Stimulated activated memory B cell treated with anti-CD40 and anti-IgM and Interleukin-4, amounts not matched to agents 10 μg/mL and 1 μg/mL and 100 μg/mL, for 72 hours (primary cell): ENCODE results near the gene NTSR2.

Experiments used
- ATAC-seq: fragments of 150-1000 bp; cut with Tn5 transposase; 2 replicates; pipeline ENCODE4 v1.10.0; 2021
- H3K27ac Mint-ChIP-seq: one replicate; pipeline ENCODE4 v1.8.0; 2022; ENCODE audit warnings: mild to moderate bottlenecking, mixed read lengths
- H3K27me3 Mint-ChIP-seq: one replicate; pipeline ENCODE4 v1.8.0; 2022; ENCODE audit warnings: mixed read lengths
- H3K36me3 Mint-ChIP-seq: one replicate; pipeline ENCODE4 v1.8.0; 2022; ENCODE audit warnings: mixed read lengths
- H3K4me1 Mint-ChIP-seq: one replicate; pipeline ENCODE4 v1.8.0; 2022; ENCODE audit warnings: mixed read lengths
- H3K4me3 Mint-ChIP-seq: one replicate; pipeline ENCODE4 v1.8.0; 2022; ENCODE audit warnings: mild to moderate bottlenecking, moderate library complexity, mixed read lengths
- H3K9me3 Mint-ChIP-seq: one replicate; pipeline ENCODE4 v1.8.0; 2022; ENCODE audit warnings: mixed read lengths

NTSR2 gene

GRCh38 chr2:11659115-11659475, 10.9 kb downstream of the NTSR2 start:
- H3K4me3 Mint-ChIP-seq, result no peak overlapping the region
- H3K27ac Mint-ChIP-seq, result no peak overlapping the region
- peaks cover 51% of the 10 kb centered on the region for H3K27me3 Mint-ChIP-seq
- H3K9me3 Mint-ChIP-seq, result peaks cover 5% of the 10 kb centered on the region
- no peaks in the 10 kb centered on the region for H3K4me1 Mint-ChIP-seq
- peaks cover 5% of the 10 kb centered on the region for H3K36me3 Mint-ChIP-seq
- no peak for ATAC-seq

- Mint-ChIP-seq H3K36me3 (peaks cover 5% of the 10 kb centered on the region), H3K27me3 (peaks cover 51% of the 10 kb centered on the region), H3K27ac (no peak overlapping the region), H3K9me3 (peaks cover 5% of the 10 kb centered on the region), H3K4me3 (no peak overlapping the region), H3K4me1 (no peaks in the 10 kb centered on the region)
- ATAC-seq, result no peak
Measured at GRCh38 chr2:11658208-11659114, 11.5 kb downstream of the NTSR2 start.

GRCh38 chr2:11657646-11658045, 12.3 kb downstream of the NTSR2 start:
- Mint-ChIP-seq H3K4me3 (no peak overlapping the region), H3K36me3 (peaks cover 5% of the 10 kb centered on the region), H3K9me3 (peaks cover 5% of the 10 kb centered on the region), H3K4me1 (no peaks in the 10 kb centered on the region), H3K27ac (no peak overlapping the region), H3K27me3 (peaks cover 50% of the 10 kb centered on the region)
- no peak for ATAC-seq

- Mint-ChIP-seq H3K27ac (no peak overlapping the region), H3K4me3 (no peak overlapping the region), H3K27me3 (peaks cover 46% of the 10 kb centered on the region), H3K4me1 (no peaks in the 10 kb centered on the region), H3K36me3 (peaks cover 3% of the 10 kb centered on the region), H3K9me3 (peaks cover 3% of the 10 kb centered on the region)
- ATAC-seq, result no peak
Measured at GRCh38 chr2:11657195-11657594, 12.8 kb downstream of the NTSR2 start.

GRCh38 chr2:11656671-11657101, 13.3 kb downstream of the NTSR2 start:
- ATAC-seq, result no peak
- no peaks in the 10 kb centered on the region for H3K36me3 Mint-ChIP-seq
- H3K27ac Mint-ChIP-seq, result no peak overlapping the region

GRCh38 chr2:11656252-11656651, 13.7 kb downstream of the NTSR2 start:
- Mint-ChIP-seq H3K27ac (no peak overlapping the region), H3K27me3 (peaks cover 36% of the 10 kb centered on the region), H3K36me3 (no peaks in the 10 kb centered on the region), H3K4me1 (no peaks in the 10 kb centered on the region), H3K9me3 (no peaks in the 10 kb centered on the region), H3K4me3 (no peak overlapping the region)
- no peak for ATAC-seq

More at GRCh38 chr2:11656671-11657101, 13.3 kb downstream of the NTSR2 start:
- no peaks in the 10 kb centered on the region for H3K4me1 Mint-ChIP-seq
- no peak overlapping the region for H3K4me3 Mint-ChIP-seq
- H3K27me3 Mint-ChIP-seq, result peaks cover 40% of the 10 kb centered on the region
- no peaks in the 10 kb centered on the region for H3K9me3 Mint-ChIP-seq

- no peaks in the 10 kb centered on the region for H3K4me1 Mint-ChIP-seq
- H3K36me3 Mint-ChIP-seq, result no peaks in the 10 kb centered on the region
- ATAC-seq, result no peak
- no peak overlapping the region for H3K27ac Mint-ChIP-seq
- peaks cover 32% of the 10 kb centered on the region for H3K27me3 Mint-ChIP-seq
- H3K4me3 Mint-ChIP-seq, result no peak overlapping the region
- no peaks in the 10 kb centered on the region for H3K9me3 Mint-ChIP-seq
Measured at GRCh38 chr2:11655495-11655894, 14.5 kb downstream of the NTSR2 start.

GRCh38 chr2:11652553-11652952, 17.4 kb downstream of the NTSR2 start:
- Mint-ChIP-seq H3K36me3 (no peaks in the 10 kb centered on the region), H3K27ac (no peak overlapping the region), H3K27me3 (peaks cover 28% of the 10 kb centered on the region), H3K4me1 (no peaks in the 10 kb centered on the region), H3K4me3 (no peak overlapping the region), H3K9me3 (no peaks in the 10 kb centered on the region)
- ATAC-seq, result no peak

- ATAC-seq, result no peak
- Mint-ChIP-seq H3K27me3 (peaks cover 27% of the 10 kb centered on the region), H3K4me3 (no peak overlapping the region), H3K9me3 (no peaks in the 10 kb centered on the region), H3K36me3 (no peaks in the 10 kb centered on the region), H3K4me1 (no peaks in the 10 kb centered on the region), H3K27ac (no peak overlapping the region)
Measured at GRCh38 chr2:11651856-11652548, 18.0 kb downstream of the NTSR2 start.

GRCh38 chr2:11649093-11649492, 20.9 kb downstream of the NTSR2 start:
- Mint-ChIP-seq H3K36me3 (no peaks in the 10 kb centered on the region), H3K27me3 (peaks cover 36% of the 10 kb centered on the region), H3K4me3 (no peak overlapping the region), H3K27ac (no peak overlapping the region), H3K9me3 (no peaks in the 10 kb centered on the region), H3K4me1 (no peaks in the 10 kb centered on the region)
- ATAC-seq, result no peak

GRCh38 chr2:11647834-11648600, 22.0 kb downstream of the NTSR2 start:
- H3K36me3 Mint-ChIP-seq, result no peaks in the 10 kb centered on the region
- no peaks in the 10 kb centered on the region for H3K4me1 Mint-ChIP-seq
- H3K4me3 Mint-ChIP-seq, result no peak overlapping the region
- no peak overlapping the region for H3K27ac Mint-ChIP-seq
- no peak for ATAC-seq
- H3K27me3 Mint-ChIP-seq, result peaks cover 47% of the 10 kb centered on the region
- no peaks in the 10 kb centered on the region for H3K9me3 Mint-ChIP-seq

GRCh38 chr2:11646530-11646929, 23.5 kb downstream of the NTSR2 start:
- Mint-ChIP-seq H3K4me3 (no peak overlapping the region), H3K27ac (no peak overlapping the region), H3K27me3 (peaks cover 54% of the 10 kb centered on the region), H3K9me3 (no peaks in the 10 kb centered on the region), H3K4me1 (no peaks in the 10 kb centered on the region), H3K36me3 (no peaks in the 10 kb centered on the region)
- ATAC-seq, result no peak

GRCh38 chr2:11644293-11644692, 25.7 kb downstream of the NTSR2 start:
- no peaks in the 10 kb centered on the region for H3K4me1 Mint-ChIP-seq
- H3K27ac Mint-ChIP-seq, result no peak overlapping the region
- no peak overlapping the region for H3K4me3 Mint-ChIP-seq
- H3K27me3 Mint-ChIP-seq, result peaks cover 50% of the 10 kb centered on the region
- no peaks in the 10 kb centered on the region for H3K9me3 Mint-ChIP-seq
- no peaks in the 10 kb centered on the region for H3K36me3 Mint-ChIP-seq
- ATAC-seq, result no peak

- H3K9me3 Mint-ChIP-seq, result no peaks in the 10 kb centered on the region
- no peak overlapping the region for H3K4me3 Mint-ChIP-seq
- no peak overlapping the region for H3K27ac Mint-ChIP-seq
- H3K36me3 Mint-ChIP-seq, result no peaks in the 10 kb centered on the region
- peaks cover 46% of the 10 kb centered on the region for H3K27me3 Mint-ChIP-seq
- H3K4me1 Mint-ChIP-seq, result no peaks in the 10 kb centered on the region
- ATAC-seq, result no peak
Measured at GRCh38 chr2:11642972-11643371, 27.0 kb downstream of the NTSR2 start.

- peaks cover 66% of the 10 kb centered on the region for H3K27me3 Mint-ChIP-seq
- no peak for ATAC-seq
- H3K36me3 Mint-ChIP-seq, result no peaks in the 10 kb centered on the region
- no peaks in the 10 kb centered on the region for H3K4me1 Mint-ChIP-seq
- H3K4me3 Mint-ChIP-seq, result no peak overlapping the region
- H3K27ac Mint-ChIP-seq, result no peak overlapping the region
- no peaks in the 10 kb centered on the region for H3K9me3 Mint-ChIP-seq
Measured at GRCh38 chr2:11640132-11640531, 29.9 kb downstream of the NTSR2 start.
